ENCODE data around the gene XPO4. TPM values are rescaled to one million over a fixed set of nuclear protein-coding genes. Genes with fewer than 3 reads are reported as not detected.

Gene XPO4
- total and polyA plus RNA-seq, 2 of the 13 experiments (the other 11 are each of a cell fraction or from before 2014, with no cell fraction given) = 8.4 to 24.8 TPM

GRCh38 chr13:20902438-20903163 lies at the start of gene XPO4 (continued):
- TF ChIP-seq SSRP1 (CRISPR knock-in tag; IDR thresholded peaks at IDR 0.05) = no peak
- TF ChIP-seq RNF2 (conservative IDR thresholded peaks at IDR 0.05; ENCODE audit: low read depth) = peak; percentile 92; the same call in 1 of the 2 replicates
- TF ChIP-seq ZNF235 (CRISPR knock-in tag; IDR thresholded peaks at IDR 0.05; ENCODE audit: borderline replicate concordance) = no peak
- TF ChIP-seq IRX3 (CRISPR knock-in tag; IDR thresholded peaks at IDR 0.05; ENCODE audit: borderline replicate concordance, low read depth) = peak; percentile 59; the same call in 1 of the 2 replicates
- TF ChIP-seq ZNF607 (CRISPR knock-in tag; IDR thresholded peaks at IDR 0.05; ENCODE audit: borderline replicate concordance) = no peak; the same call in 1 of the 2 replicates
- TF ChIP-seq ZNF337 (CRISPR knock-in tag; IDR thresholded peaks at IDR 0.05; ENCODE audit: borderline replicate concordance, low read depth) = no peak
- peak in 1 of 2 experiments; percentile 52; a peak in 3 of 4 replicates for TF ChIP-seq POLR2A (IDR thresholded peaks at IDR 0.05; ENCODE audit: insufficient read depth in 1 of 2, low read depth in 2 of 2, low read length in 2 of 2)
- TF ChIP-seq MATR3 (CRISPR knock-in tag; IDR thresholded peaks at IDR 0.05) = no peak
- peak; percentile 70; the same call in 1 of the 2 replicates for TF ChIP-seq SNAPC4 (CRISPR knock-in tag; IDR thresholded peaks at IDR 0.05)
- TF ChIP-seq ZBTB40 (IDR thresholded peaks at IDR 0.05) = no peak
- TF ChIP-seq ZBTB40 (CRISPR knock-in tag; IDR thresholded peaks at IDR 0.05) = no peak
- peak; percentile 87 for TF ChIP-seq ZNF143 (CRISPR knock-in tag; IDR thresholded peaks at IDR 0.05)
- TF ChIP-seq ZNF629 (CRISPR knock-in tag; conservative IDR thresholded peaks at IDR 0.05) = no peak

All from HepG2 (cell line).